Ectodermal cell (in vitro differentiated cells): Measurements from ENCODE around the gene KIF23.

ENCODE experiments used
- H3K27ac ChIP-seq: 2 replicates; pipeline ENCODE4 v1.7.0; 2013; ENCODE audit warnings: mild to moderate bottlenecking, low read depth, low read length; ENCODE audit not compliant: insufficient read depth, poor library complexity, severe bottlenecking
- H3K27me3 ChIP-seq: 2 replicates; pipeline ENCODE4 v1.7.0; 2013; ENCODE audit warnings: mild to moderate bottlenecking, low read length; ENCODE audit not compliant: insufficient read depth, control insufficient read depth, poor library complexity, severe bottlenecking
- H3K36me3 ChIP-seq: one replicate; pipeline ENCODE4 v1.7.0; 2013; ENCODE audit warnings: low read length; ENCODE audit not compliant: control insufficient read depth, insufficient read depth
- H3K4me1 ChIP-seq: one replicate; pipeline ENCODE4 v1.7.0; 2013; ENCODE audit warnings: low read length; ENCODE audit not compliant: control insufficient read depth, insufficient read depth
- H3K4me3 ChIP-seq: 2 replicates; pipeline ENCODE4 v1.7.0; 2013; ENCODE audit warnings: low read depth, low read length, control low read depth; ENCODE audit not compliant: insufficient read depth
- H3K9me3 ChIP-seq: 2 replicates; pipeline ENCODE4 v1.7.0; 2013; ENCODE audit warnings: mild to moderate bottlenecking, low read length, moderate library complexity; ENCODE audit not compliant: control insufficient read depth
- WGBS, 2 experiments: methylation state at CpG; one replicate each; pipeline ENCODE4 v1.1.7; 2013; ENCODE audit warnings: missing lambda C conversion rate in 2 of 2; 5-methylcytosine and 5-hydroxymethylcytosine counted together

The KIF23 gene

GRCh38 chr15:69450968-69451695, 37.0 kb downstream of the KIF23 start:
- no peak overlapping the region for H3K27ac ChIP-seq
- no peaks in the 10 kb centered on the region for H3K27me3 ChIP-seq
- H3K4me3 ChIP-seq: no peak overlapping the region
- H3K9me3 ChIP-seq: no peaks in the 10 kb centered on the region
- 95 to 96% methylated on average over 12 of the region's 12 CpGs for WGBS, 2 experiments
- no peaks in the 10 kb centered on the region for H3K4me1 ChIP-seq
- H3K36me3 ChIP-seq: peaks cover 23% of the 10 kb centered on the region

GRCh38 chr15:69451951-69452691, 38.0 kb downstream of the KIF23 start:
- Histone ChIP-seq H3K4me1 (no peaks in the 10 kb centered on the region), H3K27ac (peak overlapping the region; percentile 90), H3K4me3 (peak overlapping the region; percentile 99), H3K9me3 (no peaks in the 10 kb centered on the region), H3K27me3 (no peaks in the 10 kb centered on the region), H3K36me3 (peaks cover 19% of the 10 kb centered on the region)
- WGBS, 2 experiments: 35 to 37% methylated on average over 32 of the region's 32 CpGs

- Histone ChIP-seq H3K27me3 (no peaks in the 10 kb centered on the region), H3K9me3 (no peaks in the 10 kb centered on the region), H3K27ac (peak within 1 kb of the TSS; percentile 90), H3K4me3 (peak within 1 kb of the TSS; percentile 99), H3K36me3 (peaks cover 18% of the 10 kb centered on the region), H3K4me1 (no peaks in the 10 kb centered on the region)
- 0% methylated on average over 77 of the region's 77 CpGs for WGBS, 2 experiments
Observed at GRCh38 chr15:69452692-69453521, 38.8 kb downstream of the KIF23 start, which contains the start of gene RPLP1. Gene RPLP1, plus strand, starts transcription at chr15:69452818. Its CDS starts 131 bp downstream, at chr15:69452949.

DNA sequence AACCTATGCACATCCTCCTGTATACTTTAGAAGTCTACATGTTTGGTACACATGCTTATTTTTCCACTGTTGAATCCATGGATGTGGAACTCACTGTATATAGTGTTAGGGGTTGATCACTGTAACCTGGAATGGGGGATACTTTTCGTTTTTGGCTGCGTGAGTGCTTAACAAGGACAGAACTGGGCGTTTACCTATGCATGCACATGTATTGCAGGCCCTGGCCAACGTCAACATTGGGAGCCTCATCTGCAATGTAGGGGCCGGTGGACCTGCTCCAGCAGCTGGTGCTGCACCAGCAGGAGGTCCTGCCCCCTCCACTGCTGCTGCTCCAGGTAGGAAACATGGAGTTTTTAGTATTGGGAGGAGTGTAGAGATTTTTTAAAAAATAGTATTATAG, 40.8 kb downstream of the KIF23 start:
- Histone ChIP-seq H3K27ac (peak overlapping the region; percentile 19), H3K4me3 (peak overlapping the region; percentile 99), H3K36me3 (peaks cover 18% of the 10 kb centered on the region), H3K27me3 (no peaks in the 10 kb centered on the region), H3K9me3 (no peaks in the 10 kb centered on the region), H3K4me1 (no peaks in the 10 kb centered on the region)
- WGBS, 2 experiments: 70 to 73% methylated on average over 5 of the region's 5 CpGs

GRCh38 chr15:69456208-69457166, 42.3 kb downstream of the KIF23 start:
- Histone ChIP-seq H3K4me1 (no peaks in the 10 kb centered on the region), H3K27ac (no peak overlapping the region), H3K27me3 (no peaks in the 10 kb centered on the region), H3K4me3 (no peak overlapping the region), H3K9me3 (no peaks in the 10 kb centered on the region), H3K36me3 (peaks cover 18% of the 10 kb centered on the region)
- WGBS, 2 experiments: 94 to 95% methylated on average over 13 of the region's 13 CpGs

DNA sequence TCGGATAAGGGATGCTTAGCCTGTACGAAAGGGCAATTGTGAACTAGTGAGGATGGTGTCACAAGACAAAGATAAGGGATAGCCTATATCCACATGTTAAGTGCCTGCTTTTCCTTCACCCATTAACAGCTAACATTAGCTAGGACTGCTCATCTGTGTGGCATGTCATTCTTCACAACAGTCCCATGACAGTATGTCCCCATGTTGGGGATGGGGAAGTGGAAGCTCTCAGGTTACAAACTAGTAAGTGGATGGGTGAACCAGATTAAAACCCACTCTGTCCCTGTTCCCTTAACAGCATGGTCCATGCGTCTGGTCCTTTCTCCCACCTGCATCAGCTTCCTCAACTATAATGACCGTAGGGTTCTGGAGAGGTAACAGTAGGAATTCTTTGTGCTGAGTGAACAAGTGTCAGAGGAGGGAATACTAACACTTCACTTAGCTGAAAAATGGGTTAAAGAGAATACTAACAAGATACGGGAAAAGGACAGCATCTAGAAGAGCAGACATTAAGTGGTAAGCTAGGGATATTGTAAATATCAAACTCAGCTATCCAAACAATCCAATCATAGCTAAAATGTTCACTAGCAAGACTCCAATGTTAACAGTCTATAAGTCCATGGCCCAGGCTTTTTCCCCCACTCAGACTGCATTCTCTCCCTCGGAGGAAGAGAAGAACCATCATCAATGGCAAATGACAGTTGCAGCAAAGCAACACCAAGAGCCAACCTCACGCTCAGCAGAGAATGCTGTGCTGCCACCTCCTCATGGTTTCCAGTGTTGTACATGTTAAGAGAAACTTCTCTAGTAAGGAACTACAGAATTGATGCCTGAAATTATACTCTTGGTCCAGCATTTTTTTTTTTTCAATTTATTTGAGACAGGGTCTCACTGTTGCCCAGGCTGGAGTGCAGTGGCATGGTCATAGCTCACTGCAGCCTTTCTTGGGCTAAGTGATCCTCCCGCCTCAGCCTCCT, 43.4 kb downstream of the KIF23 start:
- peaks cover 18% of the 10 kb centered on the region for H3K36me3 ChIP-seq
- H3K27me3 ChIP-seq: no peaks in the 10 kb centered on the region
- no peak overlapping the region for H3K4me3 ChIP-seq
- WGBS, 2 experiments: 88 to 90% methylated on average over 8 of the region's 8 CpGs
- no peaks in the 10 kb centered on the region for H3K4me1 ChIP-seq
- H3K27ac ChIP-seq: no peak overlapping the region
- H3K9me3 ChIP-seq: no peaks in the 10 kb centered on the region

DNA sequence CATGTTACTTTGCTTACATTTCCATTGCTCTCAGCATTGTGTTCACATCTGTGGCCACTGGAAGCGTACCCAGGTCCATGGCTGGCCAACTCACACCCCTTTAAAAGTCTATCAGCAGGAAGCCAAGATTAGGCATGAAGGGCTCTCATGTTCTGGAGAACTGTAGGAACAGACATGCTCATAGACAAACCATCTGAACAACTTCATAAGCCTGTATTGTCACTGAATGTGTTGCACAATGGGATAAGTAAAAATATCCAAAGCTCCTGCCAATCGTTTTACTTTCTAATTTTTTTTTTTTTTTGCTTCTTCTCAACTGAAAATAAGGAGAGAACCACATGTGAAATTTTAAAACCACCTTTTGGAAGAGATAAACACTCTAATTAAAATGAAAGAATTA, 44.9 kb downstream of the KIF23 start:
- no peaks in the 10 kb centered on the region for H3K27me3 ChIP-seq
- no peak overlapping the region for H3K27ac ChIP-seq
- H3K4me3 ChIP-seq: no peak overlapping the region
- WGBS, 2 experiments: 85 to 96% methylated on average over 1 to 2 of the region's 2 CpGs
- no peaks in the 10 kb centered on the region for H3K9me3 ChIP-seq
- peaks cover 8% of the 10 kb centered on the region for H3K4me1 ChIP-seq
- peaks cover 18% of the 10 kb centered on the region for H3K36me3 ChIP-seq

DNA sequence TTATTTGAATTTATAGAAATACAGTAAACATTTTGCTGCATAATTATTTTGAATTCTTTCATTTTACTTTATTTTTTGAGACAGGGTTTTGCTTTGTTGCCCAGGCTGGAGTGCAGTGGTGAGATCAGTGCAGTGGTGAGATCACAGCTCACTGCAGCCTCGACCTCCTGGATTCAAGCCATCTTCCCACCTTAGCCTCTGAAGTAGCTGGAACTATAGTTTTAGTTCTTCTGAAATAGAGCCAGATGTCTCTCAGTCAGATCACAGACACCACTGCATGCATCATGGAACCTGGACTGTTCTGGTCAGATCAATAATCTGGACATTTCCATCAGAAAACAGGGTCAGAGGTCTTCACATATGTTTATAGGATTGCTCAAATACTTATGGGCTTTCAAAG, 46.3 kb downstream of the KIF23 start:
- H3K36me3 ChIP-seq: peaks cover 8% of the 10 kb centered on the region
- no peaks in the 10 kb centered on the region for H3K27me3 ChIP-seq
- no peak overlapping the region for H3K4me3 ChIP-seq
- 88 to 92% methylated on average over 1 of the region's 1 CpG for WGBS, 2 experiments
- peaks cover 8% of the 10 kb centered on the region for H3K4me1 ChIP-seq
- no peak overlapping the region for H3K27ac ChIP-seq
- no peaks in the 10 kb centered on the region for H3K9me3 ChIP-seq
